ENCODE results near the gene ZBTB7B.

DNA sequence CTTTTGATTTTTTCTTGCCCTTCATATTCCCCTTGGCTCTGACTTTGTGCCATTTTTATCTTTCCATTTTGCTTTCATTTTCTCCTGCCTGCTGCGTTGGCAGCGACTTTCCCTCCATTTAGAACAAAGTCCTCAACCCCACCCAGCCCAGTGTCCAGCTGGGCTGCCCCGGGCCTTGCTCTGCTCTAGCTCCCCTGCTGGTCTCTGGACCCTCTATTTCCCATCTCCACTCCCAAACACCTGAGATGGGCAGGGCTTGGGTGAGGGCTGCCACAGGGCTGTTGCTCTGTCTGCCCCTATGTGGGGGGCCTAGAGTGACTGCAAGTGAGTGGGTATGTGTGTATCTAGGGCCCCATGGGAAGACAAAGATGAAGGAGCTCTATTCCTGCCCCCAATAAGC, 41.2 kb downstream of the ZBTB7B start:
- TF ChIP-seq, protein P1, sequence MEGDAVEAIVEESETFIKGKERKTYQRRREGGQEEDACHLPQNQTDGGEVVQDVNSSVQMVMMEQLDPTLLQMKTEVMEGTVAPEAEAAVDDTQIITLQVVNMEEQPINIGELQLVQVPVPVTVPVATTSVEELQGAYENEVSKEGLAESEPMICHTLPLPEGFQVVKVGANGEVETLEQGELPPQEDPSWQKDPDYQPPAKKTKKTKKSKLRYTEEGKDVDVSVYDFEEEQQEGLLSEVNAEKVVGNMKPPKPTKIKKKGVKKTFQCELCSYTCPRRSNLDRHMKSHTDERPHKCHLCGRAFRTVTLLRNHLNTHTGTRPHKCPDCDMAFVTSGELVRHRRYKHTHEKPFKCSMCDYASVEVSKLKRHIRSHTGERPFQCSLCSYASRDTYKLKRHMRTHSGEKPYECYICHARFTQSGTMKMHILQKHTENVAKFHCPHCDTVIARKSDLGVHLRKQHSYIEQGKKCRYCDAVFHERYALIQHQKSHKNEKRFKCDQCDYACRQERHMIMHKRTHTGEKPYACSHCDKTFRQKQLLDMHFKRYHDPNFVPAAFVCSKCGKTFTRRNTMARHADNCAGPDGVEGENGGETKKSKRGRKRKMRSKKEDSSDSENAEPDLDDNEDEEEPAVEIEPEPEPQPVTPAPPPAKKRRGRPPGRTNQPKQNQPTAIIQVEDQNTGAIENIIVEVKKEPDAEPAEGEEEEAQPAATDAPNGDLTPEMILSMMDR (conservative IDR thresholded peaks at IDR 0.05; ENCODE audit: low read length) = no peak
- no peak for TF ChIP-seq EZH2phosphoT487 (IDR thresholded peaks at IDR 0.05; ENCODE audit: borderline replicate concordance, low read depth, low read length)

Data from OCI-LY7 (cell line).